Suprapubic skin (tissue), 3 donors: ENCODE data around the gene FIGNL1.

Experiments used
- EP300 ChIP-seq: sonication (generic); formaldehyde crosslinking; IDR thresholded peaks from one replicate; pipeline ENCODE4 v1.6.1; 2017; ENCODE audit warnings: antibody characterized with exemption
- POLR2A ChIP-seq, 2 donors: fragments of 450-650 bp; IDR thresholded peaks; one replicate each; pipeline ENCODE4 v1.6.1; 2017; ENCODE audit warnings: antibody characterized with exemption in 2 of 2, mild to moderate bottlenecking in 2 of 2, moderate library complexity in 2 of 2
- TF ChIP-seq, protein P1 (sequence below), 2 donors: fragments of 200-600 bp in 1 of 2; fragments of 450-650 bp in 1 of 2; sonication (generic) in 1 of 2; IDR thresholded peaks; one replicate each; pipeline ENCODE4 v1.5.1; 2016 to 2019; ENCODE audit warnings: antibody characterized with exemption in 2 of 2, mild to moderate bottlenecking in 1 of 2, moderate library complexity in 1 of 2

DNA sequence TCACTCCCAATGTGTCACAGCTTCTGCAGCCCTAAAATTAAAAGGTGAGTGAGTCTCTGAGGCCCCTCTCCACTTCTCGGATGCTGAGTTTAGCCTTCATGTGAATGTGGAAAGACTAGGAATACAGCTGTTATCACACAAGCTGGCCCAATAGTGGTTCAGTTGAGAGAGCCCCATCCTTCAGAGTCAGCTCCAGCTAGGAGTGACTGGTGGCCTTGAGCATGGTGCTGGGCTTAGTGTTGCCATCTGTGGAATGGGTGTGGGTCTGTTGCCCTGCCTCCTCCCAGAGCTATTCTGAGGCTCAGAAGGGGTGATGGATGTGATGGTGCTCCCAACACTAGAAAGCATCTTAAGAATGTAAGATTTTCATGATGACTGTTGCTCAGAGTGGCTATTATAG, 55.8 kb downstream of the FIGNL1 start:
- TF ChIP-seq EP300 (no peak), POLR2A (IDR thresholded peaks at IDR 0.05) (no peak)
- TF ChIP-seq, protein P1, sequence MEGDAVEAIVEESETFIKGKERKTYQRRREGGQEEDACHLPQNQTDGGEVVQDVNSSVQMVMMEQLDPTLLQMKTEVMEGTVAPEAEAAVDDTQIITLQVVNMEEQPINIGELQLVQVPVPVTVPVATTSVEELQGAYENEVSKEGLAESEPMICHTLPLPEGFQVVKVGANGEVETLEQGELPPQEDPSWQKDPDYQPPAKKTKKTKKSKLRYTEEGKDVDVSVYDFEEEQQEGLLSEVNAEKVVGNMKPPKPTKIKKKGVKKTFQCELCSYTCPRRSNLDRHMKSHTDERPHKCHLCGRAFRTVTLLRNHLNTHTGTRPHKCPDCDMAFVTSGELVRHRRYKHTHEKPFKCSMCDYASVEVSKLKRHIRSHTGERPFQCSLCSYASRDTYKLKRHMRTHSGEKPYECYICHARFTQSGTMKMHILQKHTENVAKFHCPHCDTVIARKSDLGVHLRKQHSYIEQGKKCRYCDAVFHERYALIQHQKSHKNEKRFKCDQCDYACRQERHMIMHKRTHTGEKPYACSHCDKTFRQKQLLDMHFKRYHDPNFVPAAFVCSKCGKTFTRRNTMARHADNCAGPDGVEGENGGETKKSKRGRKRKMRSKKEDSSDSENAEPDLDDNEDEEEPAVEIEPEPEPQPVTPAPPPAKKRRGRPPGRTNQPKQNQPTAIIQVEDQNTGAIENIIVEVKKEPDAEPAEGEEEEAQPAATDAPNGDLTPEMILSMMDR (IDR thresholded peaks at IDR 0.05) = no peak
